IMR-90 (cell line): ENCODE measurements around the gene APCDD1. TPM values are rescaled to one million over a fixed set of nuclear protein-coding genes. Genes with fewer than 3 reads are reported as not detected.

Experiments used
- ATAC-seq: fragments of 200-7000 bp; cut with Tn5 transposase; 2 replicates; pipeline ENCODE4 v1.9.1; 2020; ENCODE audit warnings: low read depth, mild to moderate bottlenecking, moderate library complexity
- BruUV-seq: library from RNA; stranded (reverse); fragments of 400-500 nt; replicated peaks from 2 replicates; lab custom pipeline; 2021; lab: Mats Ljungman, UMichigan
- CTCF ChIA-PET: fragments of 300-600 bp; formaldehyde crosslinking; extraction: SDS; loops from one replicate; lab custom pipeline; 2021; ENCODE audit warnings: antibody characterized with exemption; lab: Yijun Ruan, JAX
- POLR2A ChIA-PET: fragments of 300-600 bp; sonication (Branson Sonifier 250); formaldehyde crosslinking; loops from one replicate; lab custom pipeline; 2022; ENCODE audit warnings: antibody characterized with exemption; ENCODE audit not compliant: unreplicated experiment; lab: Charles Lee
- DNase-seq: peaks from one replicate; pipeline ENCODE4 v3.0.0; 2013
- H2AFZ ChIP-seq: replicated peaks from 2 replicates; pipeline ENCODE3; 2013; ENCODE audit warnings: low read length, mild to moderate bottlenecking; ENCODE audit not compliant: poor library complexity
- H2AK5ac ChIP-seq: 2 replicates; pipeline ENCODE4 v1.6.1; 2013; ENCODE audit warnings: low read depth, low read length, inconsistent platforms
- H2AK9ac ChIP-seq: replicated peaks from 2 replicates; pipeline ENCODE3; 2013; ENCODE audit warnings: mild to moderate bottlenecking, low read depth, low read length, moderate library complexity; ENCODE audit not compliant: poor library complexity
- H2BK120ac ChIP-seq: 2 replicates; pipeline ENCODE4 v1.6.1; 2013; ENCODE audit warnings: low read depth, low read length, inconsistent platforms
- H2BK15ac ChIP-seq: 3 replicates; pipeline ENCODE4 v1.6.1; 2013; ENCODE audit warnings: low read depth, low read length, inconsistent platforms
- H2BK20ac ChIP-seq: 2 replicates; pipeline ENCODE4 v1.6.1; 2013; ENCODE audit warnings: low read depth, mild to moderate bottlenecking, inconsistent platforms, low read length, moderate library complexity
- H2BK5ac ChIP-seq: 2 replicates; pipeline ENCODE4 v1.6.1; 2013; ENCODE audit warnings: mild to moderate bottlenecking, low read depth, low read length, inconsistent platforms; ENCODE audit not compliant: poor library complexity, severe bottlenecking
- H3K14ac ChIP-seq: replicated peaks from 2 replicates; pipeline ENCODE4 v1.6.1; 2013; ENCODE audit warnings: low read depth, low read length, inconsistent platforms
- H3K18ac ChIP-seq: 2 replicates; pipeline ENCODE4 v1.6.1; 2013; ENCODE audit warnings: low read depth, low read length, control low read depth
- H3K23ac ChIP-seq: 2 replicates; pipeline ENCODE4 v1.6.1; 2013; ENCODE audit warnings: low read depth, low read length, inconsistent platforms
- H3K27ac ChIP-seq: 2 replicates; pipeline ENCODE4 v1.5.1; 2013; ENCODE audit warnings: mild to moderate bottlenecking, control low read depth, low read length; ENCODE audit not compliant: insufficient read depth
- H3K27me3 ChIP-seq: 2 replicates; pipeline ENCODE4 v1.6.1; 2013; ENCODE audit warnings: low read length; ENCODE audit not compliant: control insufficient read depth, insufficient read depth
- H3K36me3 ChIP-seq: 2 replicates; pipeline ENCODE4 v1.6.1; 2013; ENCODE audit warnings: low read length, mixed read lengths; ENCODE audit not compliant: control insufficient read depth, insufficient read depth
- H3K4ac ChIP-seq: 2 replicates; pipeline ENCODE4 v1.6.1; 2013; ENCODE audit warnings: low read depth, low read length, inconsistent platforms
- H3K4me1 ChIP-seq: 2 replicates; pipeline ENCODE4 v1.6.1; 2013; ENCODE audit warnings: low read length, mixed read lengths; ENCODE audit not compliant: control insufficient read depth, insufficient read depth
- H3K4me2 ChIP-seq: 2 replicates; pipeline ENCODE4 v1.6.1; 2013; ENCODE audit warnings: low read depth, mild to moderate bottlenecking, control low read depth, low read length, moderate library complexity
- H3K4me3 ChIP-seq: 2 replicates; pipeline ENCODE4 v1.5.1; 2013; ENCODE audit warnings: low read depth, mild to moderate bottlenecking, control low read depth, low read length, moderate library complexity; ENCODE audit not compliant: insufficient read depth
- H3K56ac ChIP-seq: 2 replicates; pipeline ENCODE4 v1.6.1; 2013; ENCODE audit warnings: low read length, inconsistent platforms; ENCODE audit not compliant: insufficient read depth; ENCODE audit errors: extremely low read depth
- H3K79me1 ChIP-seq, 2 experiments: 2 replicates each; pipeline ENCODE4 v1.6.1; 2013; ENCODE audit warnings: low read length in 2 of 2, inconsistent platforms in 1 of 2, low read depth in 1 of 2
- H3K9ac ChIP-seq: 2 replicates; pipeline ENCODE4 v1.6.1; 2013; ENCODE audit warnings: low read depth, low read length, control low read depth
- H3K9me1 ChIP-seq: 2 replicates; pipeline ENCODE4 v1.6.1; 2013; ENCODE audit warnings: low read length, inconsistent platforms; ENCODE audit not compliant: insufficient read depth
- H3K9me3 ChIP-seq: 2 replicates; pipeline ENCODE4 v1.6.1; 2013; ENCODE audit warnings: low read length; ENCODE audit not compliant: control insufficient read depth, insufficient read depth
- H4K20me1 ChIP-seq: 2 replicates; pipeline ENCODE4 v1.6.1; 2013; ENCODE audit warnings: low read length, inconsistent platforms; ENCODE audit not compliant: insufficient read depth
- H4K5ac ChIP-seq: 2 replicates; pipeline ENCODE4 v1.6.1; 2013; ENCODE audit warnings: mild to moderate bottlenecking, low read depth, low read length, control low read depth
- H4K8ac ChIP-seq, 2 experiments: 2 replicates each; pipeline ENCODE4 v1.6.1; 2013; ENCODE audit warnings: low read depth in 2 of 2, low read length in 2 of 2, control low read depth in 1 of 2, inconsistent platforms in 1 of 2
- H4K91ac ChIP-seq: 2 replicates; pipeline ENCODE4 v1.6.1; 2013; ENCODE audit warnings: low read depth, low read length, inconsistent platforms; ENCODE audit not compliant: insufficient read depth
- POLR2A ChIP-seq: IDR thresholded peaks from 2 replicates; pipeline ENCODE4 v1.6.1; 2012; ENCODE audit warnings: mild to moderate bottlenecking, low read depth, low read length
- RAD21 ChIP-seq: IDR thresholded peaks from 2 replicates; pipeline ENCODE4 v1.6.1; 2012; ENCODE audit warnings: low read length, improper control_type of control experiment
- SMC3 ChIP-seq: fragments of 150-350 bp; IDR thresholded peaks from 2 replicates; pipeline ENCODE4 v1.6.1; 2016; ENCODE audit warnings: low read depth, mild to moderate bottlenecking, antibody characterized with exemption, low read length, moderate library complexity
- dilution Hi-C: fragments of 300-500 bp; cut with HindIII; formaldehyde crosslinking; loops from one replicate; pipeline ENCODE4 v1.14.3; 2018; ENCODE audit warnings: low sequenced_read_pairs; ENCODE audit not compliant: unreplicated experiment
- in situ Hi-C: fragments of 300-500 bp; cut with MboI; formaldehyde crosslinking; loops from 3 replicates; pipeline ENCODE4 v1.14.3; 2019; ENCODE audit warnings: low sequenced_read_pairs, inconsistent platforms, mixed read lengths
- intact Hi-C: fragments of 100-400 bp; cut with micrococcal nuclease; formaldehyde crosslinking; loops from 2 replicates; pipeline ENCODE4 v1.10.0; 2022
- polyA plus RNA-seq, 3 experiments: library from polyadenylated mRNA; depleted of rRNA; stranded (reverse); fragments of >200 nt; gene quantifications; 2 replicates each; pipeline ENCODE4 v1.2.3, GENCODE V29; 2012; ENCODE audit warnings: low replicate concordance in 1 of 3
- total RNA-seq: library from RNA; depleted of rRNA; stranded (reverse); fragments of >200 nt; gene quantifications from 2 replicates; pipeline ENCODE4 v1.2.3, GENCODE V29; 2012

The APCDD1 gene
- total and polyA plus RNA-seq, 2 of the 4 experiments (the other 2 are of a cell fraction), result 1.1 to 2.2 TPM

DNA sequence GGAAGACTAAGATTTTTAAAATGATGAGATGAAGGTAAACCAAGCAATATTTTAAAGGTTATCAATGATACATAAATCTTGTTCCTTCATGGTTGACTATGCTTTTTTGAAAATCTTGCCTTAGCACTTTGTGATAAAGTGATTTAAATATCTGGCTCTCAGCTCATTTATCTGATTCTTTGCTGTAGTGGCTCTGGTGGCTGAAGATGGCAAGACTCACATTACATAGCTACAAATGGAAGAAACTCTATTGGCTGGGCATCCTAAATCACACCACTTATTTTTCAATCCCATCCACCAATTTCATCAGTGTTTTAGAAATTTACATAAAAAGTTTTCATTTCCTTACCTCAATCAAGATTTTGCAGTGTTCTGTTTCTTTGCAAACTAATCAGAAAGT is 16.6 kb upstream of the APCDD1 start:
- H3K23ac ChIP-seq, result no peak overlapping the region
- dilution Hi-C loops, result no loop called here
- TF ChIP-seq POLR2A (no peak), SMC3 (no peak), RAD21 (no peak)
- ATAC-seq (no peak), DNase-seq (no peak)
- no peak overlapping the region for H2AK5ac ChIP-seq
- no peak overlapping the region for H4K5ac ChIP-seq
- no peak overlapping the region for H4K8ac ChIP-seq
- peaks cover 27% of the 10 kb centered on the region for H3K27me3 ChIP-seq
- H3K14ac ChIP-seq, result no peak overlapping the region
- no peak overlapping the region for H3K4me2 ChIP-seq
- H3K9me3 ChIP-seq, result no peaks in the 10 kb centered on the region
- BruUV-seq, result no TSS peak
- peaks cover 5% of the 10 kb centered on the region; the same call in 1 of the 2 replicates for H3K9me1 ChIP-seq
- in situ Hi-C loops, result no loop called here
- H3K18ac ChIP-seq, result no peak overlapping the region
- no peak overlapping the region for H3K27ac ChIP-seq
- H4K20me1 ChIP-seq, result no peaks in the 10 kb centered on the region
- H3K56ac ChIP-seq, result no peak overlapping the region
- H3K4ac ChIP-seq, result no peak overlapping the region
- H3K4me3 ChIP-seq, result no peak overlapping the region
- H2BK5ac ChIP-seq, result no peak overlapping the region
- ChIA-PET POLR2A (no interaction called here), CTCF (no interaction called here)
- H3K36me3 ChIP-seq, result no peaks in the 10 kb centered on the region
- no peak overlapping the region for H2BK15ac ChIP-seq
- H3K9ac ChIP-seq, result no peak overlapping the region
- no peak overlapping the region for H2BK120ac ChIP-seq
- no peak overlapping the region for H2AK9ac ChIP-seq
- no peaks in the 10 kb centered on the region for H3K79me1 ChIP-seq
- no peak overlapping the region for H2AFZ ChIP-seq
- no peak overlapping the region for H2BK20ac ChIP-seq
- H4K91ac ChIP-seq, result no peak overlapping the region
- intact Hi-C loops, result no loop called here
- H3K4me1 ChIP-seq, result no peaks in the 10 kb centered on the region
